ENCODE data around the gene CEACAM8.
"Not testable (repeated sequence)": the region's sequence is repeated elsewhere in the genome, so short reads cannot be mapped to it uniquely, and the experiment has no call there.

The CEACAM8 gene

DNA sequence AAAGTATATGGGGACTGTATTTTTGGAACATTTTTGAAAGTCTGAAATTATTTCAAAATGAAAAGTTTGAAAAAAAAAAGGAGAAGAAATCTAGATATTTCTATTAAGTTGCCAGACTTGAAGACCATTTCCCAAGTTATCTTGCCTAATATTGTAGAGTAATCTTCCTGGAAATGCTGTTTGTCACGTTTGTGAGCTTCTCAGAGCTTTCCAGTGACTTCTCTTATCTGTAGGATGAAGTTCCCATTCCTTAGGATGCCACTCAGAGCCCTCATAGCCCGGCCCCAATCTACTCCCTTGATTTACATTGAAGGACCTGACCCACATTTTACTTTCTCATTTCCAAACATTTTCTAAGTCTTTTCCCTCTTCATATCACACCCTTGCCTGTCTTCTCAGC, 23.6 kb downstream of the CEACAM8 start:
- peak in 2 of 4 experiments; percentile 44 to 51 for DNase-seq

DNA sequence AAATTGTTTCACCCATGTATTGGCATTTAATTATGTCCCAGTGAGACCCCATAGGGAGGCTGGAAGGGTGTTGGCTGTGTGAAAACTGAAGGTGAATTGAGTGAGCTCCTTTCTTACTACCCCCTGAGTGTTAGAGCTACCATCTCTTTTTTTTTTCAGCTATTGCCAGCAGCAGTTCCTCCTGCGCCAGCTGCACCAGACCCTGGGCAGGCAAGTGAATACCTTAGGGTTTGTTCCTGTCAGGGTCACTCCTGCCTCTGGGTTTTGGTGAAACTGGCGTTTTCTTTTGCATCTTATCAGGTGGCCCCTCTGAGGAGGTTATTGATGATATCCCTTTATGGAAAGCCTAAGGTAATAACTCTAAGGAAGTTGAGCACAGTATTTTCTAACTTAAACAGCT, 25.5 kb downstream of the CEACAM8 start:
- DNase-seq, result no peak

DNA sequence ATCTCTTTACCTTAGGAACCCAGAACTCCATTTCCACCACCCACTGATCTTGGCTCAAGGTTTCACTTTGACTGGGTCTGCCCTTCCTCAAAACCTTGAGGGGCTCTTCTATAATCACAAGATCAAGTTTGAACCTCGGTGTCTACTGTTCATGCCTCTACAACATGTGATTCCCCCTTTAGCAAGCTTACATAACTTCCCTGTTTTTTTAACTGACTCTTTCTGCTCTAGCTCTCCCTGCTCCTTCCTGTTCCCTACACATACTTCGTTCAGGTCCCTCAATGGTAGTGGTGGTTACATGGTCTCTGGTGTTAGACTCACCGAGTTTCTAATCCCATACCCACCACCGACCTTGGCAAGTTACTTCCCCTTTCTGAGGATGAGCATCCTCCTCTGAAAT, 26.7 kb downstream of the CEACAM8 start:
- DNase-seq, result peak; percentile 33 to 79 (median 62)

DNA sequence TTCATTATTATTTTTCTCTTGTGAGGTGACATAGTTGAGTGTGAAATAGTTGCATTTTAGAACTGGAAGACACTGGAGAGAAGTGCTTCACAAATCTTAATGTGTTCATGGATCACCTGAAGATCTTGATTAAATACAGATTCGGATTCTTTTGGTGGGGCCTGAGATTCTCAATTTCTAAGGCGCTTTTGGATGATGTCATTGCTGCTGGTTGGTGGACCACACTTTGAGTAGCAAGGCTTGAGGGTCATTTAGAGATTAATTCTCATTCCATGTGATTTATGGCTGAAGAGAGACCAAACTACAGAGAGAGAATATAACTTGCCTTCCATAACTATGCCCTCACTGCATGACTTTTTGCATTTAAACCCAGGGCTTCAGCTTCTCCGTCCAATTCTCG, 27.2 kb downstream of the CEACAM8 start:
- no peak for DNase-seq

DNA sequence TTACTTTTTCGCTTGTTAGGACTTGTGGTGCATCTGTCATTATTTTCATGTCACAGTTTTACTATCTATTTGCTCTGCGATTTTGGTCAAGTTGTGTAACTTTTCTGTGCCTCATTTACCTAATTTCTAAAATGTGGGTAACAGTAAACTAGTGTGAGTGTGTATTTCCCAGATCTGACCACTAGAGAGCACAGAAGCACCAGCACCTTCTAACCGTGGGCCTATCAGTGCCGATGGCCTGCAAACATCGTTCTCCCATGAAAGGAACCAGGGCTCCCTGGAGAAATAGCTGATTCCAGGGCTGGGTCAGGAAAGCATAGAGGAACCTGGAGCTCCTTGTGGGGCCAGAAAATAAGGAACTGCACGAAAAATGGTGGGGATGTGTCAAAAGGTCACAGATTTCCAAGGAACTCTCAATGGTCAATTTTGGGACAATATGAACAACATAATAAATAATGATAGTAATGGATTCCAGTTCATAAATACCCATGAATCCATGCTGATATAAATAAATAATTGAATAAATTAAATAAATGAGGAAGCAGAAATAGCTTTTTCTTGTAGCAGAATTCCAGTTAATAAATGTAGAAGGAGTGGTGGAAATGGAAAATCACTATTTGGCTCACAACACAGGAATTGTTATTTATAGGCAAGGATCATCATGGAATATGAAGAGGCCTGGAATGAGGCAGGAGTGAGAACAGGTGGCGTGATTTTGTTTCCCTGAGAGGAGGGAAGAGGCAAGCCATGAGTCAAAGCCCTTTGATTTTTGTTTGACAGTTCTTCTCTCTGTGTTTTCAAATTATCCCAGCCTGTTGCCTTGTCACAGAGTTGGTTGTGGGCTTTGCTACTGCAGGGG, 31.1 kb downstream of the CEACAM8 start:
- peak; percentile 65 to 76 (median 68) for DNase-seq

DNA sequence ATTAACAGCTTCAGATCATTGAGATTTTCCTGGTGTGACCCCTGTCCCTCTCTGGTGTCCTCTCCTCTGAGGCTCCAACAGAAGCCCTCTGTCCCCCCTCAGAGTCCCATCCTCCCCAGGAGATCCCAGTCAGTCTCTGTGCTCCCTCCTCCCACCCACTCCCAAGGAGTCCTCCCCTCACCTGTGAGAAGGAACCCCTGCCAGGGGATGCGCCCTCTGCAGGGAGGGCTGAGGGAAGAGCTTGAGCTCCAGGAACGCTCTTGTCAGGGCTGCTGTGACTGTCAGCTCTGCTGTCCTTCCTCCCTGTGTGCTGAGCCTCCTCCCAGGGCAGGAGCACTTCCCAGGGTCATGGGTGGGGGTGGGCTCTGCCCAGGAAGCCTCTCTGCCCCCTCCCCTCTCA, 33.2 kb downstream of the CEACAM8 start:
- no peak for DNase-seq

DNA sequence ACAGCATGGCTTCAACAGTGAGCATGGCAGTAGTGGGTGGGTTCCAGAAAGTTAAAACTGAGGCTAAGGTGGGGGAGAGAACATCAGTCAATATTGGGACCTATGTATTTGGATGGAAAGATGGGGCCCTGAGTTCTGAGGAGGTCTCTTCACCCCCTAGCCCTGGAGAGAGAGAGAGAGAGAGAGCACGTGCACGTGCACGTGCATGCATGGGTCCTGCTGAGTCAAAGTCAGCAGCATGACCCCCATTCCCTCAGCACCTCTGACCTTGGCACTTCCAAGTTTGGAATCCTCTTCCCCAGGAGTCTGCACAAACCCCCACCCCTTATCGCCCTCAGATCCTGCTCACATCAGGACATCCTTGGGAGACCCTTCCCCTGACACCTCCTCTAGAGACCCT, 34.0 kb downstream of the CEACAM8 start:
- no peak for DNase-seq

DNA sequence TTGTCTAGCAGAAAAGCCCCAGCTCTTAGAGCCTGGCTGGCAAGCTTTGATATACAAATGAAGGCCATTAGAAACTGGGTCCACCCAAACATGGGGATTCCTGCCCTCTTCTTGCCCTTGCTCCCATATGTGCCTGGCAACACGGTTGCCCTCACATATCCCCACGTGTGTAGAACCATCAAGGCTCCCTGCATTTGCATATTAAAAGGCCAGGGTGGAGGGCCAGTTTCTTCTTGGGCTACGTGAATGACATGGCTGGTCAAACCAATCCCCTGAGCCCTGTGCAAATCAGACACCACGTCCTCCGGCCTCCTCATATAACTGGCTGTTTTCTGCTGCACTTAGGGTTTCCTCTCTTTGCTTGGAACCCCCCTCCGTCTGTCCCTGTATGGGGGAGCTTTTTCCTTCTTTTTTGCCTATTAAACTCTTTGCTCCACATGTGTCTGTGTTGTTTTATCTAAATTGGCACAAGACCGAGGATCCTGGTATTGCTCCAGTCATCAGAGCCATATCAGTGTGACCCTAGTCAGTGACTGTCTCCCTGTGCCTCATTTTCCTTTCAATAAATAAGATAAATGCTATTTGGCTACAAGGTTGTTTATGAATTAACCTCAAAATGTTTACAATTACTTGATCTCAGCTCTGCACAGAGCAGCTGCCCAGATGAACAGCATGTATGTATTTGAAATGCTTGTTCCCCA, 36.1 kb downstream of the CEACAM8 start:
- DNase-seq, result no peak

DNA sequence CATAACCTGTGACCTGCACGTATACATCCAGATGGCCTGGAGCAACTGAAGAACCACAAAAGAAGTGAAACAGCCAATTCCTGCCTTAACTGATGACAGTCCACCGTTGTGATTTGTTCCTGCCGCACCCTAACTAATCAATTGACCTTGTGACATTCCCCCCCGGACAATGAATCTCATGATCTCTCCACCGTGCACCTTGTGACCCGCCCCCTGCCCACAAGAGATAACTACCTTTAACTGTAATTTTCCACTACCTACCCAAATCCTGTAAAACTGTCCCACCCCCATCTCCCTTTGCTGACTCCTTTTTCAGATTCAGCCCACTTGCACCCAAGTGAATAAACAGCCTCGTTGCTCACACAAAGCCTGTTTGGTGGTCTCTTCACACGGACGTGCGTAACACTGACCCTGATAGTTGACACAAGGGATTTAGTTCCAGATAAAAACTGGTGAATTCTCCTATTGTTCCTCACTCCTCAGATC, 37.3 kb downstream of the CEACAM8 start:
- not testable (repeated sequence) for DNase-seq

DNA sequence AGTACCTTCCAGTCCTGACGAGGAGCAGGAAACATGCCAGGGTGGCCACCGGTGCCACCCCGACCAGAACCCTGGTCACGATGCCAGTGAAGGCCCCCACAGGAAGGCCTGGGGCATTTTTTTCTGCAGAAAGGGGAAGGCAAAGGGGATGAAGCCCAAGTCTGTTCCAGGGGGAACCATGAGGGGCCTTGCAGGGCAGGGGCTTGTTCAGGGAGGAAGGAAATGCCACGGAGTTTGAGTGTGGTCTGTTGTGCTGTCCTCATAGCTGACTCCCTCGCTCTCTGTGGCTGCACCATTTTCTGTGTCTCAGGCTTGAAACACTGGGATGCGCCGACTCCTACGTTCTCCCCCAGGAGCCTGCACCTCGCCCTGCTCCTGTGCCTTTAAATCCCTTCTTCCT, 38.9 kb downstream of the CEACAM8 start:
- peak in 1 of 4 experiments; percentile 27 for DNase-seq

DNA sequence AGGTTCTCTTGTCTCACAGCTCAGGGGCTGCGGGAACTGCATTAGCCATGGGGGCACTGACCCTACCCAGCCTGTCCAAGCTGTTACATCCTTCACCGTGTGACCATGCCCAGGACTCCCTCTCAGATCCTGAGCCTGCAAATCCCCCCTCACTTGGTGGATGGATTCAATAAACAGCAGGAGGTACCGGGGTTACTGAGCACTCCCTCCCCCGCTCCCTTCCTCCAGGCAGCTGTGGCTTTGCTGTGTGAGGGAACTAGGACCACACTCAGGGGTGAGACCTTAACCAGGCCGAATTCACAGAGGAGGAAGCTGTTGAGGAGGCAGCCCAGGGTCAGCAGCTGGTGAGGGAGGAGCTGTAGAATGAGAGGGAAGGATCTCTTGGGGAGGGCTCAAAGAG, 39.4 kb downstream of the CEACAM8 start:
- DNase-seq, result peak; percentile 51 to 75 (median 66)

DNA sequence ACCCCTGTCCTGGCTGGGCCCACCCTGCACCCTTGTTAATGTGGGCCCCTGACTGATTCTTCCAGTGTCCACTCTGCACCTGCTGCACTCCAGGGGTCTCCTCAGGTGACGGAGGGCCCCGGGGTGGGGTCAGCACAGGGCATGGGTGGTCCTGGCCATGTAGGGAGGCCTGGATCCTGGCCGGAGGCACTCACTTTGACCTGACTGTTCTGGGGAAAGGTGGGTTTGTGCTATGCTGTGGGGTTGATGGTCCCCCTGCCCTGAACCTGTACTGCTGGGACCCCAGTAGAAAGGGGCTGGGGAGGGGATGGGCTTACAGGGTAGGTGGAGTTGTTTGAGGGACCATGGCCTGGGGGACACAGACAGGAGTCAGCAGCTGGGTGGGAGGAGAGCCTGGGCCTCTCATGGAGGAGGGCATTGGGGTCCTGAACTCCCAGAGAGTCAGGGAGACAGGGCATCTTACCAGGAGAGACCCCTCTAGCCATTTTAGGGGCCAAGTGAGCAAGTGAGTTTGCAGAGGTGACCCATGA, 40.6 kb downstream of the CEACAM8 start:
- no peak for DNase-seq

DNA sequence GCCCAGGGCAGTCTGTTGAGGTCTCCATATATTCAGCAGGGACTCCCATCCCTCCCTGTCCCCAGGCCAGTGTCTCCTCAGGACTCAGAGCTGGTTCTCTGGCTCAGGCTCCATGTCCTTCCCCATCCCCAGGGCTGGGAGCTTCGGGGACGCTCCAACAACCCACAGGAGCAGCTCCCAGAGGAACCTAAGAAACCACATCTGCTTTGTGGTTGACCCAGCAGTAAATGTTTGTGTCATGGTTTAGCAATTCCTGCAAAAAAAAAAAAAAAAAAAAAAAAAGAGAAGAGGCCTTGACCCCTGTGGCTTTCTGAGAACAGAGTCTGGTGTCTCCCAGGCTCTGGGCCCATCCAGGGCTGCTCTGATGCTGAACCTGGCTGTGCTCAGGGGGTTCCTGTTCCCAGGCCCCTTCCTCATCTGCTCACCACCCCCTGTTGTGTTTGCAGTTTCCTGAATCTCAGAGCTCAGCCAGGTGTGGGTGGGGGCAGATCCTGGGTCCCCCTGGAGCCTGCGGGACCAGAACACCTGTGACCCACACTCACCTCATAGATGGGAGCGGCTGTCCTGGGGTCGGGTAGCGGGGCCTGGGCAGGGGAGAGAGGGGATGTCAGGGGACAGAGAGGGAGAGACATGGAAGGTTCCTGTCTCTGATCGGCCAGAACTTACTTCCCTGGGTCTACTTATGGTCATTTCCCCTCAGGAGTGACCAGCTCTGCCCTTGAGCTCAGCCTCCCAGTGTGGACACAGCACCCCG, 41.3 kb downstream of the CEACAM8 start:
- peak; percentile 79 to 93 (median 92) for DNase-seq

DNA sequence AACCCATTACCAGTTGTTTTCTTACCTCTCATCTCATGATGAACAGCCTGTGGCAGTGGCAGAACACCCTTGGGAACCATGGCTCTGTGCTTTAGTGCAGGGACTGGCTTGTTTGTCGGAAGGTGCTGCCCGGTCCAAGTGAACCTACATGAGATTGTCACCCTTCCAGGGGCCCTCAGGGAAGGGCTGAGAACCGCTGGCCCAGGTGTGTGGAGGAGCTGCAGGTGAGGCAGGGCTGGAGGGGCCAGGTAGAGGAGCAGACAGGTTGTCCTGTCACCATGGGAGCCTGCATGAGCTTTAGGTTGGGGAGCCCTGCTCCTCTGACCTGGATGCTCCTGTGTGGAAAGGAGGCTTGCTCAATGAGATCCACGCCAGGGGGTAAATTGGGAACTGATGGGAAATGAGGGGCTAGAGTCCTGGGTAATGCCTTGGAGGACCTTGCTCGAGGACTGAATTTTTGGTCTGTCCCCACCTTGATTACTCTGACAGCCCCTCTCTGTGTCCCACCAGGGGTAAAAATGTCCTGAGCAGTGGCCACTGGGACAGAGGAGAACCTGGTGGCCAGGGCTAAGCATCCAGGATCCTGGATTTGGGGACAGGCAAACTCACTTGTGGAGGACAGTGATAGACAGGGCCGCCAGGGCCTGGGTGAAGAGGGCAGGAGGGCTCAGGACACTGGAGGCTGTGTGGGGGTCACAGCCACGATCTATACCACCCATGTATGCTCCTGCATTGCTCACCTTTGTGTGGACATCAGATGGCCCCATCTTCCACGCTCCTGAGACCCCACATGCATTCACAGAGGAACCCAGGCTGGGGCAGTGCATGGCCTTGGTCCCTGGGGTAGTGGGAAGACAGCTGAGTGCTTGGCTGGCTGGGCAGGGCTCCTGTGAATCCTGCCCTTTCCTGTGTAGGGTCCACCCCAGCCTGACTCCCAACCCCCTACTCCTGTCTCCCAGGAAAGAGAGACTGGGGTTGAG, 42.3 kb downstream of the CEACAM8 start:
- no peak for DNase-seq

DNA sequence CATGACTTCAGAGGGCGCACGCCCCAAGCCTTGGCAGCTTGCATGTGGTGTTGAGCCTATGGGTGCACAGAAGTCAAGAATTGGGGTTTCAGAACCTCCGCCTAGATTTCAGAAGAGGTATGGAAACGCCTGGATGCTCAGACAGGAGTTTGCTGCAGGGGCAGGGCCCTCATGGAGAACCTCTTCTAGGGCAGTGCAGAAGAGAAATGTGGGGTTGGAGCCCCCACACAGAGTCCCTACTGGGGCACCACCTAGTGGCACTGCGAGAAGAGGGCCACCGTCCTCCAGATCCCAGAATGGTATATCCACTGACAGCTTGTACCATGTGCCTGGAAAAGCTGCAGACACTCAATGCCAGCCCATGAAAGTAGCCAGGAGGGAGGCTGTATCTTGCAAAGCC, 44.2 kb downstream of the CEACAM8 start:
- not testable (repeated sequence) for DNase-seq

DNA sequence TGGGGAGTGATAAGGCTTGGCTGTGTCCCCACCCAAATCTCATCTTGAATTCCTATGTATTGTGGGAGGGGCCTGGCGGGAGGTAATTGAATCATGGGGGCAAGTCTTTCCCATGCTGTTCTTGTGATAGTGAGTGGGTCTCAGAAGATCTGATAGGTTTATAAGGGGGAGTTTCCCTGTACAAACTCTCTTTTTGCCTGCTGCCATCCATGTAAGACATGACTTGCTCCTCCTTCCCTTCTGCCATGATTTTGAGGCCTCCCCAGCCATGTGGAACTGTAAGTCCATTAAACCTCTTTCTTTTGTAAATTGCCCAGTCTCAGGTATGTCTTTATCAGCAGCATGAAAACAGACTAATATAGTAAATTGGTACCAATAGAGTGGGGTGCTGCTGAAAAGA, 45.7 kb downstream of the CEACAM8 start:
- DNase-seq, result not testable (repeated sequence)

DNA sequence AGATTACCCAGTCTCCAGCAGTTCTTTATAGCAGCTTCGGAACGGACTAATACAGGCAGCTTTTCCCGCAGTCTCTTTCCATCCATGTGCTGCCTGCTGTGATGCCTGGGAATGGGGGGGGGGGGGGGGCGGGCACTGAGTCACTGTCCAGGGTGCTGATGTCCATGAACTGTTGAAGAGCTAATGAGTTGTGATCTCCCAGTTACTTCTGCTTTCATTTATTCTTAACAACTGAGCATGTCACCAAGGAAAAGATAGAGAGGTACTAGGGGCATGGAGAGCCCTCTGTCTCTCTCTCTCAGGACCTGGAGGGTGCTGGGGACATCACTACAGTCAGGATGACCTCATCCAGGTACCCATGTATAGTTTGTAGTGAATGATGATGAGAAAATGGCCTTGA, 46.2 kb downstream of the CEACAM8 start:
- DNase-seq, result peak in 1 of 4 experiments; percentile 25

DNA sequence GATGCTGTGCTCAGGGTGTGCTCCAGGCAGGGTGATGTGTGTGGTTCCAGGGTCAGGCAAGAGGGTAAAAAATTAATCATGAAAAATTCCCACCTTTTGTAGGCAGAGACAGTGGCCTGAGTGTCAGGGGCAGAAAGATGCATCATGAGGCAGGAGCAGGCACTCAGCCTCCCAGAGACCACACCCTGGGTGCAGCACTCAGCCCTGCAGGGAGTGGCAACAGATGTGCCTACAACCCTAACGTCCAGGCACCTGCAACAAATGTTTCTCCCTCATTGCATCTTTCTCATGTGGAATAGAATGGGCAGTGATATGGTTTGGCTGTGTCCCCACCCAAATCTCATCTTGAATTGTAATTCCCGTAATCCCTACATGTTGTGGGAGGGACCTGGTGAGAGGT, 46.8 kb downstream of the CEACAM8 start:
- no peak for DNase-seq

DNA sequence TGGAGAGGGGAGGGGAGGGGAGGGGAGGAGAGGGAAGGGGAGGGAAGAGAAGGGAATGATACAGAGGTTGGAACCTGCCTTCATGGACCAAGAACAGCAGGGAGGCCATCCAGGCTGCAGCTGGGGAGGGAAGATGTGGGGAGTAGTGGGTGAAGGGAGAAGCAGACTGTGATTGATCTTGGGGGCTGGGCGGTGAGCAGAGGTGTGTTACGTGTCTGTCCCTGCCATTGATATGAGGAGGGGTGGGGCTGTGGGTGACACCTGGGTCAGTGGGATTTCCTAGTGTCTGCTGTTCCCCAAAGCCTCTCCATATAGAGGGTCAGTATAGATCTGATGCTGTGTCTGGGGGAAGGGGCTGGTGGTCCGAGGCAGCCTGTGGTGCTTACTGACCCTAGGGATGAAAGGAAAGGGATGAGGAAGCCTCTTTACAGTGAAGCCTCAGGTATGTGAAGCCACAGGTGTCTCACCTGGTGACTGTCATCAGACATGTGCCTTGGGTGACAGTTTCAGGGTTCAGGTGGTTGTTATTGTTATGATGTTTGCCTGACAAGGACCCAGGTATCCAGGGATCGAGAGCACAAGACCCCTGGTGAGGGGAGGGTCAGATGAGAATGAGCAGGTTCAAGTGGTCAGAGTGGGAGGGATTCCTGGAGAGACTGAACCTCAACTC, 47.8 kb downstream of the CEACAM8 start:
- DNase-seq, result no peak

DNA sequence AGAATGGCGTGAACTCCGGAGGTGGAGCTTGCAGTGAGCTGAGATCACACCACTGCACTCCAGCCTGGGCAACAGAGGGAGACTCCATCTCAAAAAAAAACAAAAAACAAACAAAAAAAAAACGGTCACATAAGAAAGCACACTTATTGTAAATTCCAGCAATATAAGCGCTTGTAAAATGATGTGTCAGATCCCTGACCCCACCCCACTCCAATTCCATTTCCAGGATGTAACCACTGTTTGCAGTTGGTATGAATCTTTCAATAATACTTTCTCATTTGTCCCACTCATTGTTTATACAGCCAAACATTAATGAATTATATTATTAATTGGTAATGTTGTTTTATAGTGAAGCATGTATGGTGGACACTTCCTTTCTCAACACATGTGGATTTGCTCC, 50.6 kb downstream of the CEACAM8 start:
- DNase-seq, result no peak

DNA sequence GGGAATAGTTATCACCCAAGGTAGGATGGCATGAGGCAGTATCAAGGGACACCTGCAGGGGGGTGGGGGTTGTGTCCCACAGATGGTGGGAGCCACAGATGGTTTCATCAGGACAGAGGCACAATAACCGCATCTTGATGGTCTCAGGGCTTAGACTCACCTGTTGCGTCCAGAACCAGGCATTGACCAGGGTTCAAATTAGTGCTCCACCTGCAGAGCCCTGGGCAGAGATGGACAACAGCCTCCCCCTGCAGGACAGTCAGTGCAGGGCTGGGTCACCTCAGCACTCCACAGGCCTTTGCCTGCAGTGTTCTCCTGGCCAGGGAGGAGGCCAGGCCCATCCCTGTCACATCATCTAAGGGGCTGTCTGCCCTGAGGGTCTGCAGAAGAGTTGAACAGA, 51.9 kb downstream of the CEACAM8 start:
- DNase-seq, result no peak
